K562 (cell line): Measurements from ENCODE around the gene FETUB. TPM values are rescaled to one million over a fixed set of nuclear protein-coding genes. Genes with fewer than 3 reads are reported as not detected.

Source experiments
- ATAC-seq: fragments of 200-7000 bp; cut with Tn5 transposase; 3 replicates; pipeline ENCODE4 v1.9.1; 2020; ENCODE audit warnings: moderate library complexity
- BruUV-seq: library from RNA; stranded (reverse); fragments of 400-500 nt; replicated peaks from 2 replicates; lab custom pipeline; 2021; lab: Mats Ljungman, UMichigan
- CTCF ChIA-PET: fragments of 300-600 bp; formaldehyde crosslinking; extraction: SDS; loops from one replicate; lab custom pipeline; 2021; ENCODE audit warnings: low intra/inter-chr PET ratio; lab: Yijun Ruan, JAX
- POLR2A ChIA-PET: fragments of 300-600, 350-650 bp; sonication (Branson Sonifier 250); formaldehyde crosslinking; extraction: SDS; loops from one replicate; lab custom pipeline; 2021; ENCODE audit warnings: antibody characterized with exemption, inconsistent platforms; lab: Yijun Ruan, JAX
- DNase-seq, 4 experiments: peaks; one replicate each; pipeline versions ENCODE4 v3.0.0 to v3.0.0-alpha.2; 2011 to 2018; ENCODE audit warnings: low spot score in 3 of 4, mixed read lengths in 3 of 4; ENCODE audit errors: extremely low read depth in 1 of 4
- FAIRE-seq: peaks from 2 replicates; lab custom pipeline; 2011; peaks lifted over from hg19 to GRCh38; lab: Jason Lieb, UNC
- H2AFZ ChIP-seq: 2 replicates; pipeline ENCODE4 v1.6.0; 2011; ENCODE audit warnings: low read depth, low read length, control low read depth, inconsistent platforms
- H3K27ac ChIP-seq: fragments of 200-600 bp; 3 replicates; pipeline ENCODE4 v1.8.0; 2011; ENCODE audit warnings: low read depth, mild to moderate bottlenecking, control low read depth, inconsistent platforms, low read length, moderate library complexity, mixed read lengths; ENCODE audit errors: extremely low read depth
- H3K27me3 ChIP-seq, 2 experiments: fragments of 300-600 bp in 1 of 2; 2 replicates in 1 of 2; 3 replicates in 1 of 2; pipeline versions ENCODE4 v1.6.0 to v1.8.0; 2011; ENCODE audit warnings: inconsistent platforms in 2 of 2, low read length in 2 of 2, mild to moderate bottlenecking in 1 of 2, mixed read lengths in 1 of 2, moderate library complexity in 1 of 2; ENCODE audit not compliant: control insufficient read depth in 2 of 2, insufficient read depth in 2 of 2
- H3K36me3 ChIP-seq: fragments of 300-600 bp; 3 replicates; pipeline ENCODE4 v1.8.0; 2011; ENCODE audit warnings: mild to moderate bottlenecking, low read length, inconsistent platforms; ENCODE audit not compliant: control insufficient read depth, insufficient read depth
- H3K4me1 ChIP-seq, 2 experiments: fragments of 200-600 bp in 1 of 2; replicated peaks in 1 of 2; 2 replicates in 1 of 2; 3 replicates in 1 of 2; pipeline versions ENCODE4 v1.5.1 to v1.8.0; 2011; ENCODE audit warnings: inconsistent platforms in 2 of 2, low read length in 2 of 2, mild to moderate bottlenecking in 1 of 2, mixed read lengths in 1 of 2, moderate library complexity in 1 of 2; ENCODE audit not compliant: control insufficient read depth in 2 of 2, insufficient read depth in 2 of 2
- H3K4me2 ChIP-seq: 2 replicates; pipeline ENCODE4 v1.6.1; 2011; ENCODE audit warnings: low read length, control low read depth, inconsistent platforms, mixed read lengths; ENCODE audit not compliant: insufficient read depth
- H3K4me3 ChIP-seq: fragments of 200-600 bp; sonication (generic), shearing (Covaris generic); 2 replicates; pipeline ENCODE4 v1.5.1; 2016; ENCODE audit warnings: control low read depth, inconsistent platforms
- H3K79me2 ChIP-seq: fragments of 200-600 bp; 3 replicates; pipeline ENCODE4 v1.8.0; 2011; ENCODE audit warnings: low read length, inconsistent platforms; ENCODE audit not compliant: control insufficient read depth, insufficient read depth
- H3K9ac ChIP-seq, 2 experiments: 2 replicates each; pipeline versions ENCODE4 v1.6.0 to v1.6.1; 2011; ENCODE audit warnings: low read depth in 2 of 2, low read length in 2 of 2, control low read depth in 1 of 2, inconsistent platforms in 1 of 2, mild to moderate bottlenecking in 1 of 2, mixed read lengths in 1 of 2; ENCODE audit not compliant: insufficient read depth in 1 of 2
- H3K9me1 ChIP-seq: one replicate; pipeline ENCODE4 v1.6.0; 2011; ENCODE audit warnings: inconsistent platforms, mild to moderate bottlenecking, low read length, moderate library complexity; ENCODE audit not compliant: control insufficient read depth, insufficient read depth
- H3K9me3 ChIP-seq: replicated peaks from 2 replicates; pipeline ENCODE4 v1.5.1; 2011; ENCODE audit warnings: low read depth, low read length, inconsistent platforms; ENCODE audit not compliant: control insufficient read depth, insufficient read depth
- H4K20me1 ChIP-seq: replicated peaks from 2 replicates; pipeline ENCODE4 v1.6.1; 2011; ENCODE audit warnings: low read length, inconsistent platforms, mixed read lengths; ENCODE audit not compliant: control insufficient read depth, insufficient read depth
- ATF2 ChIP-seq: sonication (generic); formaldehyde crosslinking; IDR thresholded peaks from 2 replicates; pipeline ENCODE4 v1.8.1; 2022; ENCODE audit warnings: missing genetic modification reagents
- C11orf30 ChIP-seq: fragments of 450-650 bp; IDR thresholded peaks from 2 replicates; pipeline ENCODE4 v1.6.1; 2016; ENCODE audit warnings: low read depth, mild to moderate bottlenecking
- GATAD2B ChIP-seq: fragments of 450-650 bp; IDR thresholded peaks from 2 replicates; pipeline ENCODE4 v1.6.1; 2017; ENCODE audit warnings: mild to moderate bottlenecking, borderline replicate concordance
- HMGXB4 ChIP-seq: sonication (generic); formaldehyde crosslinking; IDR thresholded peaks from 2 replicates; pipeline ENCODE4 v1.8.1; 2023; ENCODE audit warnings: mild to moderate bottlenecking, missing genetic modification reagents
- MAFF ChIP-seq: IDR thresholded peaks from 2 replicates; pipeline ENCODE4 v1.6.1; 2012; ENCODE audit warnings: low read length, improper control_type of control experiment
- MAFG ChIP-seq: fragments of 450-650 bp; conservative IDR thresholded peaks from 2 replicates; pipeline ENCODE4 v1.6.1; 2016; ENCODE audit warnings: missing genetic modification characterization, missing compliant biosample characterization
- MAFK ChIP-seq: IDR thresholded peaks from 2 replicates; pipeline ENCODE4 v1.6.1; 2011; ENCODE audit warnings: low read length, improper control_type of control experiment
- ZKSCAN1 ChIP-seq: fragments of 150-350 bp; IDR thresholded peaks from 2 replicates; pipeline ENCODE4 v1.6.1; 2016; ENCODE audit warnings: low read depth, low read length
- ZNF165 ChIP-seq: fragments of 250-450 bp; sonication (Bioruptor Pico); IDR thresholded peaks from 2 replicates; pipeline ENCODE4 v1.4.0; 2020; ENCODE audit warnings: borderline replicate concordance
- ZNF224 ChIP-seq: sonication (generic); formaldehyde crosslinking; IDR thresholded peaks from 2 replicates; pipeline ENCODE4 v1.8.0; 2022; ENCODE audit warnings: mild to moderate bottlenecking, missing genetic modification reagents
- ZNF316 ChIP-seq: fragments of 450-650 bp; IDR thresholded peaks from 2 replicates; pipeline ENCODE4 v1.6.1; 2016
- ZNF407 ChIP-seq: fragments of 450-650 bp; IDR thresholded peaks from 2 replicates; pipeline ENCODE4 v1.6.1; 2016; ENCODE audit warnings: low read depth
- ZNF77 ChIP-seq: fragments of 250-450 bp; sonication (Bioruptor Pico); IDR thresholded peaks from 2 replicates; pipeline ENCODE4 v1.5.0; 2020
- WGBS: fragments of 100-300 bp; shearing (Covaris generic); methylation state at CpG from one replicate; pipeline ENCODE4 v1.1.6; 2016; ENCODE audit warnings: low coverage, mixed read lengths; ENCODE audit not compliant: insufficient coverage; ENCODE audit errors: missing lambda C conversion rate; 5-methylcytosine and 5-hydroxymethylcytosine counted together
- in situ Hi-C: fragments of 300-500 bp; cut with MboI; formaldehyde crosslinking; loops from 4 replicates; pipeline ENCODE4 v1.15.0; 2018; ENCODE audit warnings: inconsistent platforms, mixed read lengths
- intact Hi-C: fragments of 100-400 bp; cut with micrococcal nuclease; formaldehyde crosslinking; loops from 2 replicates; pipeline ENCODE4 v1.14.2; 2022
- polyA plus RNA-seq, 8 experiments: library from polyadenylated mRNA; depleted of rRNA in 4 of 8; stranded (reverse) in 5 of 8; unstranded in 3 of 8; fragments of >200 nt; fragmentation: Nextera tagmentation in 2 of 8; fragmentation: Illumina TruSeq in 1 of 8; extraction: Ambion mirVana in 2 of 8; extraction: Trizol in 1 of 8; gene quantifications; 2 replicates each; pipeline versions ENCODE4 v1.2.1 to v1.2.3, GENCODE V29; 2011 to 2014; ENCODE audit warnings: inconsistent platforms in 1 of 8, missing spikeins in 1 of 8
- total RNA-seq, 7 experiments: library from RNA; depleted of rRNA in 6 of 7; stranded (reverse); fragments of >200 nt in 6 of 7; fragmentation: Illumina TruSeq in 2 of 7; extraction: Trizol in 2 of 7; gene quantifications; 2 replicates each; pipeline versions ENCODE4 v1.2.1 to v1.2.3, GENCODE V29; 2011 to 2021; ENCODE audit warnings: low replicate concordance in 1 of 7

The FETUB gene
- total and polyA plus RNA-seq, 9 of the 15 experiments (the other 6 are each of a cell fraction or from before 2014, with no cell fraction given): not detected

GRCh38 chr3:186612065-186612464 is 28.1 kb upstream of the FETUB start:
- CTCF ChIA-PET: no interaction called here

More at GRCh38 chr3:186612065-186612464, 28.1 kb upstream of the FETUB start:
- 0% methylated on average over 5 of the region's 5 CpGs for WGBS
- ATAC-seq (no peak), DNase-seq (no peak), FAIRE-seq (no peak)
- in situ Hi-C loops: loop anchor here (10.0 kb wide), 1 partner anchor 143 kb away; no protein-coding TSS in a partner anchor
- Histone ChIP-seq H3K27me3 (peaks cover 4 to 29% of the 10 kb centered on the region in 2 experiments; a peak in 3 of 5 replicates), H3K4me3 (no peak overlapping the region), H2AFZ (no peak overlapping the region), H3K9me1 (no peaks in the 10 kb centered on the region), H3K4me2 (no peak overlapping the region), H3K79me2 (no peaks in the 10 kb centered on the region), H3K36me3 (no peaks in the 10 kb centered on the region), H3K4me1 (peaks cover 0 to 6% of the 10 kb centered on the region in 2 experiments; a peak in 3 of 5 replicates), H4K20me1 (no peaks in the 10 kb centered on the region), H3K27ac (no peak overlapping the region), H3K9me3 (no peaks in the 10 kb centered on the region), H3K9ac (no peak overlapping the region)
- POLR2A ChIA-PET: interaction anchor here (1.5 kb wide), 1 partner anchor 171 kb away, joined by 6 read pairs; the partner anchor contains the start of gene EIF4A2
- BruUV-seq: no TSS peak
- intact Hi-C loops: loop anchor here (10.0 kb wide), 2 partner anchors 67 to 553 kb away; partner anchors contain the start of gene CRYGS
- TF ChIP-seq ZNF316 (peak; percentile 92), ATF2 (no peak), ZNF407 (no peak), MAFK (peak; percentile 85), MAFG (tag) (peak; percentile 84), ZNF165 (CRISPR knock-in tag) (no peak), ZNF224 (no peak), HMGXB4 (no peak), C11orf30 (peak; percentile 89), ZNF77 (CRISPR knock-in tag) (no peak), ZKSCAN1 (no peak), GATAD2B (no peak), MAFF (peak; percentile 84)
